Mucosa of rectum (tissue), 2 donors: ENCODE measurements around the gene AP3M1.
"Not testable (repeated sequence)": the region's sequence is repeated elsewhere in the genome, so short reads cannot be mapped to it uniquely, and the experiment has no call there.

Experiments used
- H3K27ac ChIP-seq, 2 donors: one replicate each; pipeline ENCODE4 v1.7.0; 2013; ENCODE audit warnings: inconsistent platforms in 2 of 2, low read depth in 2 of 2, low read length in 2 of 2
- H3K27me3 ChIP-seq, 2 donors: one replicate each; pipeline ENCODE4 v1.7.0; 2013; ENCODE audit warnings: low read length in 2 of 2; ENCODE audit not compliant: control insufficient read depth in 2 of 2, insufficient read depth in 2 of 2
- H3K36me3 ChIP-seq, 2 donors: one replicate each; pipeline ENCODE4 v1.7.0; 2013; ENCODE audit warnings: low read length in 2 of 2; ENCODE audit not compliant: control insufficient read depth in 2 of 2, insufficient read depth in 2 of 2
- H3K4me1 ChIP-seq, 2 donors: one replicate each; pipeline ENCODE4 v1.7.0; 2013; ENCODE audit warnings: low read length in 2 of 2, mild to moderate bottlenecking in 1 of 2; ENCODE audit not compliant: control insufficient read depth in 2 of 2, insufficient read depth in 2 of 2
- H3K4me3 ChIP-seq, 2 donors: one replicate each; pipeline ENCODE4 v1.7.0; 2013; ENCODE audit warnings: low read length in 2 of 2
- H3K9ac ChIP-seq, 2 donors: one replicate each; pipeline ENCODE4 v1.7.0; 2013; ENCODE audit warnings: low read length in 2 of 2, low read depth in 1 of 2, mild to moderate bottlenecking in 1 of 2
- H3K9me3 ChIP-seq, 2 donors: one replicate each; pipeline ENCODE4 v1.7.0; 2013; ENCODE audit warnings: low read length in 2 of 2; ENCODE audit not compliant: control insufficient read depth in 2 of 2
- donor health status: healthy.
- donor health status: Normal muscosa, but diverticular disease.

The AP3M1 gene

GRCh38 chr10:74140553-74140952 is 10.1 kb downstream of the AP3M1 start:
- no peaks in the 10 kb centered on the region for H3K9me3 ChIP-seq
- no peak overlapping the region for H3K27ac ChIP-seq
- H3K9ac ChIP-seq = no peak overlapping the region
- H3K27me3 ChIP-seq = no peaks in the 10 kb centered on the region
- no peaks in the 10 kb centered on the region for H3K4me1 ChIP-seq
- no peak overlapping the region for H3K4me3 ChIP-seq
- peaks cover 23 to 24% of the 10 kb centered on the region in 2 donors for H3K36me3 ChIP-seq

DNA sequence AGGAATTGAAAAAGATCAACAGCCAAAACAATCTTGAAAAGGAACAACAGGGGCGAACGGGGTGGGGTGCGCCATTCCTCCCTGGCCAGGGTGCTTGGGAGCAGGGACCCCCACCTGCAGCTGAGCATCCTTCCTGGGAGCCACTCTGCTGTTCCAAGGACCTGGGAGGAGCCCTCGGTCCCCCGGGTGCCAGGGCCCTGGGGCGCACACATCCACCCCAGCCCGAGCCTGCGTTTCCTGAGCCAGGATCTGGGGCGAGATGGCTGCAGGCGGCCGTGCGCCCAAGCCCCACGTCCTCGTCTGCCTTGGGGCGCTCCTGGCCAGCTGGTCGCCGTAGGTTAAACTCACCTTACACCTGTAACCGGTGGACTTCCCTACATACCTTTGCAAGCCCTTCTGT is 10.6 kb downstream of the AP3M1 start:
- Histone ChIP-seq H3K36me3 (peaks cover 23 to 26% of the 10 kb centered on the region in 2 donors), H3K4me1 (no peaks in the 10 kb centered on the region), H3K4me3 (no peak overlapping the region), H3K9me3 (no peaks in the 10 kb centered on the region), H3K9ac (no peak overlapping the region), H3K27me3 (no peaks in the 10 kb centered on the region), H3K27ac (no peak overlapping the region)

DNA sequence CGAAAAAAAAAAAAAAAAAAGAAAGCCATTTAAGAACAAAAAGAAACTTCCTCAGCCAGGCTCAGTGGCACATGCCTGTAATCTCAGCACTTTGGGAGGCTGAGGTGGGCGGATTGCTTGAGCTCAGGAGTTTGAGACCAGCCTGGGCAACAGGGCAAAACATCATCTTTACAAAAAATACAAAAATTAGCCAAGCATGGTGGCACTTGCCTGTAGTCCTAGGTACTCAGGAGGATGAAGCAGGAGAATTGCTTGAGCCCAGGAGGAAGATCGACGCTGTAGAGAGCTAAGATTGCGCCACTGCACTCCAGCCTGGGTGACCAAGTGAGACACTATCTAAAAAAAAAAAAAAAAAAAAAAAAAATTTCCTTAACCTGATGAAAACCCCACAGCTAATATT is 12.0 kb downstream of the AP3M1 start:
- H3K9me3 ChIP-seq, H3K27ac ChIP-seq, H3K9ac ChIP-seq, H3K4me3 ChIP-seq, H3K4me1 ChIP-seq, H3K27me3 ChIP-seq: not testable (repeated sequence)
- peaks cover 26 to 37% of the 10 kb centered on the region in 2 donors for H3K36me3 ChIP-seq

DNA sequence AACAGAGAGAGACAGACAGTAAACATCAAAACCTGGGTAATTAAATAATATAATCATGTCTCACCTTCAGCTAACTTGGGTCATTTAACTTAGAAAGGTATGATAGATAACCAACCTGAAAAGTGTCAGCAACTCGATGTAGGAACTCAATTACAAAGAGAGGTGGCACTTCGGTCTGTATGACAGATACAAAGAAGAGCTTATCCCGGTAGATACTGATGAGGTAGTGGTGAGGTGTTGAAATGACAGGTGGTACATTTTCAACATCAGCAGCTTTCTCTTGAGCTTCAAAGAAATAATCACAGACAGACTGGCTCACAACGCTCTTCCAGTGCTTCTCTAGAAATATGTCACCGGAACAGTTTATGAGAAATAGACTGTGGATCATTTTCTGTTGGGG is 12.6 kb downstream of the AP3M1 start:
- H3K36me3 ChIP-seq = peaks cover 31 to 37% of the 10 kb centered on the region in 2 donors
- no peak overlapping the region for H3K9ac ChIP-seq
- H3K9me3 ChIP-seq = no peaks in the 10 kb centered on the region
- no peaks in the 10 kb centered on the region for H3K27me3 ChIP-seq
- H3K27ac ChIP-seq = no peak overlapping the region
- H3K4me1 ChIP-seq = no peaks in the 10 kb centered on the region
- no peak overlapping the region for H3K4me3 ChIP-seq

DNA sequence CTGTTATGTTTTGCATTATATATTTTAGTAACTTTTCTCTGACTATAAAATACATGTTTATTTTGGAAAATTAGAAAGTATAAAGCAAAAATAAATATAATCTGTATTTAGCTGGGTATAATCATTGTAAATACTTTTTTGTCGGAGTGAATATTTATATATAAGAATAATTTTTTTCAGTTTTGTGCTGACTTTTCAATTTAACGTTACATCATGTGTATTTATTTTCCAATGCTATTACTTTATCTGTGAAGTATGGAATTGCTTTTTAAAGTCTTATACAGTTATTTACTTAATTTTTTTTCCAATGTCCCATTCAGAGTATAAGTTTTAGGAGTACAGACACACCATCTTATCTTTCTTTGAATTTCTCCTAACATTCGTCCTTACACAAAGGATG is 15.2 kb downstream of the AP3M1 start:
- no peaks in the 10 kb centered on the region for H3K4me1 ChIP-seq
- peaks cover 45 to 48% of the 10 kb centered on the region in 2 donors for H3K36me3 ChIP-seq
- H3K9me3 ChIP-seq = no peaks in the 10 kb centered on the region
- H3K27ac ChIP-seq = no peak overlapping the region
- H3K27me3 ChIP-seq = no peaks in the 10 kb centered on the region
- H3K4me3 ChIP-seq = no peak overlapping the region
- no peak overlapping the region for H3K9ac ChIP-seq

DNA sequence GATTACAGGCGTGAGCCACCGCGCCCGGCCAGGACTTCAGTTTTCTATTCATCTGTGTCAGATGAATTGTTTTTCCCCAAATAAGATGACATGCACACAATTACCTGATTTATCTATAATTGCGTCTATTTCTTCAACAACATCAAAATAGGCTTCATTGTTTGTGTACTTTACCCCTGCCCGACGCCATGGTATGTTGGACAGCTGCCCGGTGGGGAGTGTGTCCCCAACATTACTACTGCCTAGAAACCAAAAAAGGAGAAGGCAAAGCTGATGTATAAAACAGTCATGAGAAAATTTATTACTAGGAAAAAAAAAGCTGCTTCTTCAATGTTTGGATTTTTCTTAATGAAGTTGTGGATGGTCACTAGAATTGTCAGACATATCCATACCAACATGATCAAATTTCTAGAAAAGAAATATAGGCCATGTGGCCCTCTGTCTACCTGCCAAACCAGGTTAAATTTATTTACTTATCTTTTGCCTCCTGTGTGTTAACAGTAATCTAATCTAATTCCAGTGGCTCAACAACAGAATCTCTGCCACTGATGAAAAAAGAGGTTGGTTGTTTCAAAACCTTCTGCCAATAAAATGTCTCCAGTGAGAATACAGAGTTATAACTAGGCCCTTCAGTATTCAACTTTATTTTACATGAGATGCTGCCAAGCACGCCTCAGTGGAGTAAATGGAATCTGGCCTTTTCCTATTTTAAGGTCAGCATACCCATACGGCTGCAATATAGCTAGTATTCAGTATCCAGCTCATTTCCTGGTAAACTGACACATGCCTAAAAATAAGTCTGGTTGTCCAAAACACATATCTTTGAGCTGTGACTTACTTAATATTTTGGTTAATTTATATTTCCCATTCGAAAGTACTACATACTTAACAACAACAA is 16.5 kb downstream of the AP3M1 start:
- Histone ChIP-seq H3K27ac (no peak overlapping the region), H3K36me3 (peaks cover 57% of the 10 kb centered on the region in 2 donors), H3K9ac (no peak overlapping the region), H3K9me3 (no peaks in the 10 kb centered on the region), H3K4me1 (no peaks in the 10 kb centered on the region), H3K4me3 (no peak overlapping the region), H3K27me3 (no peaks in the 10 kb centered on the region)

- no peak overlapping the region for H3K9ac ChIP-seq
- H3K4me1 ChIP-seq = no peaks in the 10 kb centered on the region
- no peaks in the 10 kb centered on the region for H3K9me3 ChIP-seq
- H3K27me3 ChIP-seq = no peaks in the 10 kb centered on the region
- H3K4me3 ChIP-seq = no peak overlapping the region
- peaks cover 64 to 67% of the 10 kb centered on the region in 2 donors for H3K36me3 ChIP-seq
- no peak overlapping the region for H3K27ac ChIP-seq
Measured at GRCh38 chr10:74123081-74123480, 27.5 kb downstream of the AP3M1 start.

DNA sequence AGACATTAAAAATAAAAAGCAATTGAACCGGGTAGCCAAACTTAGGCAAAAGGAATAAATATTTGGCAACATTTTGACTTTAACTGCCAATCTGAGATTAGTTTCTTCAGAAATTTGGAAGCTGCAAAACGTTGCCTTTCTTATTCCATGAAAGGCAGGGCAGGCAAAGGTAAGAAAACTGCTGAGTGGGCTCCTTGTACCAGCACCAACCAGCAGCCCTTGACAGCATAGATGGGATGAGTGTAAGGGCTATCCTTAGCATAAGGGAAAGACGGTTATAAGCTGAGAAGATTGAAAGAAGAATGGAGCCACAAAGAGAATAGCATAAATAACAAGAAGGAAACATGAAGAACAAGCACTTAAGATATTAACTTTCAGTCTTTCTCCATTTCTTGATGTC is 28.6 kb downstream of the AP3M1 start:
- Histone ChIP-seq H3K4me3 (no peak overlapping the region), H3K9ac (no peak overlapping the region), H3K36me3 (peaks cover 69 to 72% of the 10 kb centered on the region in 2 donors)

DNA sequence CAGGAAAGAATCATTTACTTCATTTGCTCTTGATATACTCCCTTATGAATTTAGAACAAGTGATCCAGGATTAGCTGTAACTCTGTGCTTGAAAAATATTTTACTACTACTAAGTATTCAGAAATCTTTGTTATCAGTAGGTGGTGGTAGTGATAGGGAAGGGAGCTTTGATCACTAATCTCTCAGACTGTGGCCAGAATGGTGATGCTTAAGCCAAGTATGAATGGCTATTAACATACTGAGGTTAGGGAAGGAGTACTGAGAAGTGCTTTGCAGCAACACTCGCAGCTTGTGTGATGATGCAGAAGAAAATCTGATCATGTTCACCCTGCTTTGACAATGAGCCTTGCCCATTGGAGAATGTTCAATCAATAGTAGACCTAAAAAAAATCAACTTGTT is 29.3 kb downstream of the AP3M1 start:
- H3K9me3 ChIP-seq = no peaks in the 10 kb centered on the region
- H3K27me3 ChIP-seq = no peaks in the 10 kb centered on the region
- no peaks in the 10 kb centered on the region for H3K4me1 ChIP-seq
- H3K4me3 ChIP-seq = no peak overlapping the region
- H3K27ac ChIP-seq = no peak overlapping the region
- no peak overlapping the region for H3K9ac ChIP-seq
- peaks cover 69 to 74% of the 10 kb centered on the region in 2 donors for H3K36me3 ChIP-seq

More for the DNA sequence above, 28.6 kb downstream of the AP3M1 start:
- H3K27ac ChIP-seq = no peak overlapping the region
- no peaks in the 10 kb centered on the region for H3K4me1 ChIP-seq
- H3K9me3 ChIP-seq = no peaks in the 10 kb centered on the region
- H3K27me3 ChIP-seq = no peaks in the 10 kb centered on the region

DNA sequence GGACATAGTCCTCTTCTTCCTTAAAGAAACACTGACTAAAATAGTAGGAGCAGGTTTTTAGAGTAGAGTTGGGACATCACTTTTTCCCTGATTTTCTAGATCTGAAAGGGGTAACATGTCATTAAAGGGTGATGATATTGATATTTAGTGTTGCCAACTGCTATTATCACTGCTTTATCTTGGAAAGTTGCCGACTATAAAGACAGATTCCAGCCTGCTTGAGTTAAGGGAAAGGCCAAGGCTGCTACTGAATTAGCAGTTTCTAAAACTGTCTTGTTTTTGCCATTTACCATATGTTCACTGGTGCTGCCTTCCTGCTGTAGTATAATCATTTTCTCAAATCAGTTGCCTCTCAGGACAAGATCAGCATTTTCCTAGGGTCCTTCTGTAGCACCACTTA is 29.7 kb downstream of the AP3M1 start:
- no peak overlapping the region for H3K9ac ChIP-seq
- no peaks in the 10 kb centered on the region for H3K4me1 ChIP-seq
- no peak overlapping the region for H3K27ac ChIP-seq
- peaks cover 67 to 74% of the 10 kb centered on the region in 2 donors for H3K36me3 ChIP-seq
- H3K9me3 ChIP-seq = no peaks in the 10 kb centered on the region
- no peak overlapping the region for H3K4me3 ChIP-seq
- H3K27me3 ChIP-seq = no peaks in the 10 kb centered on the region
